GM19351 (cell line): ENCODE measurements around the gene SGK2.

Experiments
- ATAC-seq: cut with Tn5 transposase; IDR thresholded peaks from one replicate; pipeline ENCODE4 v1.9.1; 2021; ENCODE audit warnings: mild to moderate bottlenecking, moderate library complexity; ENCODE audit not compliant: unreplicated experiment

The SGK2 gene

GRCh38 chr20:43536041-43536816 lies 22.6 kb upstream of the SGK2 start:
- ATAC-seq: no peak

GRCh38 chr20:43536817-43537440 lies 21.9 kb upstream of the SGK2 start:
- ATAC-seq: no peak

- peak; percentile 56 for ATAC-seq
Measured at GRCh38 chr20:43537921-43538877, 20.6 kb upstream of the SGK2 start.

- ATAC-seq: no peak
Measured at GRCh38 chr20:43538878-43539700, 19.7 kb upstream of the SGK2 start.

GRCh38 chr20:43539975-43540672 lies 18.7 kb upstream of the SGK2 start:
- ATAC-seq: no peak

GRCh38 chr20:43540673-43541060 lies 18.2 kb upstream of the SGK2 start:
- ATAC-seq: no peak

GRCh38 chr20:43541214-43541613 lies 17.6 kb upstream of the SGK2 start:
- ATAC-seq: no peak

GRCh38 chr20:43542161-43542560 lies 16.7 kb upstream of the SGK2 start:
- ATAC-seq: no peak

- no peak for ATAC-seq
Measured at GRCh38 chr20:43542674-43543073, 16.2 kb upstream of the SGK2 start.

- ATAC-seq: no peak
Measured at GRCh38 chr20:43543138-43543537, 15.7 kb upstream of the SGK2 start.

- no peak for ATAC-seq
Measured at GRCh38 chr20:43544501-43544900, 14.3 kb upstream of the SGK2 start.

- ATAC-seq: no peak
Measured at GRCh38 chr20:43545837-43546578, 12.8 kb upstream of the SGK2 start.

- no peak for ATAC-seq
Measured at GRCh38 chr20:43548273-43548880, 10.4 kb upstream of the SGK2 start.

GRCh38 chr20:43549416-43550065 lies 9.3 kb upstream of the SGK2 start:
- ATAC-seq: no peak

GRCh38 chr20:43550456-43550855 lies 8.4 kb upstream of the SGK2 start:
- ATAC-seq: no peak

- no peak for ATAC-seq
Measured at GRCh38 chr20:43554369-43554768, 4.5 kb upstream of the SGK2 start.

GRCh38 chr20:43559147-43559987 lies 540 bp downstream of the SGK2 start:
- no peak for ATAC-seq
